Loucy (cell line): ENCODE data around the gene UROD.
"Not testable (repeated sequence)": the region's sequence is repeated elsewhere in the genome, so short reads cannot be mapped to it uniquely, and the experiment has no call there.

Source experiments
- EZH2phosphoT487 ChIP-seq: fragments of 200-600 bp; IDR thresholded peaks from 2 replicates; pipeline ENCODE4 v1.6.1; 2018; ENCODE audit warnings: antibody characterized with exemption, mild to moderate bottlenecking, moderate library complexity, borderline replicate concordance
- TF ChIP-seq, protein P1 (sequence below): fragments of 200-600 bp; sonication (generic); conservative IDR thresholded peaks from 2 replicates; pipeline ENCODE4 v1.5.1; 2014; ENCODE audit warnings: mild to moderate bottlenecking, antibody characterized with exemption, low read length

DNA sequence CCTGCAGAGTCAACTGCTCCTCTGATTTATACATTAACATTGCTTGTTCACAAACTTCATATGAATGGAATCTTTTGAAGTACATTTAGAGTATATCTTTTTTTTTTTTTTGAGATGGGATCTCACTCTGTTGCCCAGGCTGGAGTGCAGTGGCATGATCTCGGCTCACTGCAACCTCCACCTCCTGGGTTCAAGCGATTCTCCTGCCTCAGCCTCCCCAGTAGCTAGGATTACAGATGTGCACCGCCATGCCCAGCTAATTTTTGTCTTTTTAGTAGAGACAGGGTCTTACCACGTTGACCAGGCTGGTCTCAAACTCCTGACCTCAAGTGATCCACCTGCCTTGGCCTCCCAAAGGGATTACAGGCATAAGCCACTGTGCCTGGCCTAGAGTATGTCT lies 34.7 kb upstream of the UROD start:
- TF ChIP-seq, protein P1, sequence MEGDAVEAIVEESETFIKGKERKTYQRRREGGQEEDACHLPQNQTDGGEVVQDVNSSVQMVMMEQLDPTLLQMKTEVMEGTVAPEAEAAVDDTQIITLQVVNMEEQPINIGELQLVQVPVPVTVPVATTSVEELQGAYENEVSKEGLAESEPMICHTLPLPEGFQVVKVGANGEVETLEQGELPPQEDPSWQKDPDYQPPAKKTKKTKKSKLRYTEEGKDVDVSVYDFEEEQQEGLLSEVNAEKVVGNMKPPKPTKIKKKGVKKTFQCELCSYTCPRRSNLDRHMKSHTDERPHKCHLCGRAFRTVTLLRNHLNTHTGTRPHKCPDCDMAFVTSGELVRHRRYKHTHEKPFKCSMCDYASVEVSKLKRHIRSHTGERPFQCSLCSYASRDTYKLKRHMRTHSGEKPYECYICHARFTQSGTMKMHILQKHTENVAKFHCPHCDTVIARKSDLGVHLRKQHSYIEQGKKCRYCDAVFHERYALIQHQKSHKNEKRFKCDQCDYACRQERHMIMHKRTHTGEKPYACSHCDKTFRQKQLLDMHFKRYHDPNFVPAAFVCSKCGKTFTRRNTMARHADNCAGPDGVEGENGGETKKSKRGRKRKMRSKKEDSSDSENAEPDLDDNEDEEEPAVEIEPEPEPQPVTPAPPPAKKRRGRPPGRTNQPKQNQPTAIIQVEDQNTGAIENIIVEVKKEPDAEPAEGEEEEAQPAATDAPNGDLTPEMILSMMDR = not testable (repeated sequence)
- TF ChIP-seq EZH2phosphoT487 = not testable (repeated sequence)
